PC-3 (cell line): ENCODE data around the gene JUNB. TPM values are rescaled to one million over a fixed set of nuclear protein-coding genes. Genes with fewer than 3 reads are reported as not detected.

Experiments used
- ATAC-seq: fragments of 200-7000 bp; cut with Tn5 transposase; 2 replicates; pipeline ENCODE4 v1.9.1; 2020; ENCODE audit warnings: mild to moderate bottlenecking, moderate library complexity
- BruUV-seq: library from RNA; stranded (reverse); fragments of 400-500 nt; replicated peaks from 2 replicates; lab custom pipeline; 2021; lab: Mats Ljungman, UMichigan
- CTCF ChIA-PET: fragments of 300-600 bp; sonication (Branson Sonifier 250); formaldehyde crosslinking; loops from one replicate; lab custom pipeline; 2022; ENCODE audit warnings: antibody characterized with exemption; lab: Charles Lee
- POLR2A ChIA-PET: fragments of 300-600 bp; sonication (Branson Sonifier 250); formaldehyde crosslinking; loops from one replicate; lab custom pipeline; 2022; ENCODE audit warnings: antibody characterized with exemption; ENCODE audit not compliant: unreplicated experiment; lab: Charles Lee
- DNase-seq: peaks from one replicate; pipeline ENCODE4 v3.0.0-alpha.2; 2015
- H2AFZ ChIP-seq: fragments of 300-600 bp; sonication (generic); 2 replicates; pipeline ENCODE4 v1.6.0; 2016; ENCODE audit warnings: antibody characterized with exemption, low read length
- H3F3A ChIP-seq: fragments of 300-600 bp; sonication (generic); one replicate; pipeline ENCODE4 v1.6.0; 2017; ENCODE audit warnings: antibody characterized with exemption, low read length, control low read depth, mild to moderate bottlenecking; ENCODE audit not compliant: unreplicated experiment
- H3K27ac ChIP-seq: fragments of 300-600 bp; sonication (generic); 2 replicates; pipeline ENCODE4 v1.5.1; 2016; ENCODE audit warnings: mild to moderate bottlenecking, low read length
- H3K27me3 ChIP-seq: fragments of 300-600 bp; sonication (generic); 2 replicates; pipeline ENCODE4 v1.6.1; 2016; ENCODE audit warnings: low read length, mixed read lengths
- H3K36me3 ChIP-seq: fragments of 300-600 bp; sonication (generic); 2 replicates; pipeline ENCODE4 v1.6.1; 2016; ENCODE audit warnings: low read depth, mixed run types, low read length, mixed read lengths
- H3K4me1 ChIP-seq: fragments of 300-600 bp; sonication (generic); 2 replicates; pipeline ENCODE4 v1.5.1; 2016; ENCODE audit warnings: low read length; ENCODE audit not compliant: insufficient read depth
- H3K4me2 ChIP-seq: fragments of 300-600 bp; sonication (generic); 2 replicates; pipeline ENCODE4 v1.6.0; 2016; ENCODE audit warnings: low read length
- H3K4me3 ChIP-seq: fragments of 300-600 bp; sonication (generic); 2 replicates; pipeline ENCODE4 v1.5.1; 2016; ENCODE audit warnings: mild to moderate bottlenecking, low read length, mixed read lengths
- H3K79me2 ChIP-seq: fragments of 300-600 bp; sonication (generic); 2 replicates; pipeline ENCODE4 v1.6.1; 2017; ENCODE audit warnings: low read length, mixed read lengths
- H3K9ac ChIP-seq: fragments of 300-600 bp; sonication (generic); 2 replicates; pipeline ENCODE4 v1.6.0; 2016; ENCODE audit warnings: mild to moderate bottlenecking, low read length
- H3K9me2 ChIP-seq: fragments of 300-600 bp; sonication (generic); replicated peaks from 2 replicates; pipeline ENCODE4 v1.6.1; 2016; ENCODE audit warnings: mixed run types, low read length, mixed read lengths
- H3K9me3 ChIP-seq: fragments of 300-600 bp; sonication (generic); 2 replicates; pipeline ENCODE4 v1.6.1; 2016; ENCODE audit warnings: low read length, mixed read lengths
- H4K20me1 ChIP-seq: fragments of 300-600 bp; sonication (generic); 2 replicates; pipeline ENCODE4 v1.6.1; 2016; ENCODE audit warnings: low read length, mixed read lengths
- EZH2 ChIP-seq: fragments of 300-600 bp; sonication (generic); IDR thresholded peaks from one replicate; pipeline ENCODE4 v1.6.1; 2017; ENCODE audit warnings: antibody characterized with exemption, mild to moderate bottlenecking, low read length; ENCODE audit not compliant: unreplicated experiment
- EZH2phosphoT487 ChIP-seq: fragments of 300-600 bp; sonication (generic); IDR thresholded peaks from 2 replicates; pipeline ENCODE4 v1.6.1; 2018; ENCODE audit warnings: mild to moderate bottlenecking, antibody characterized with exemption, low read length, borderline replicate concordance
- intact Hi-C: fragments of 100-400 bp; cut with micrococcal nuclease; formaldehyde crosslinking; loops from 2 replicates; pipeline ENCODE4 v1.9.0; 2023
- total RNA-seq: library from RNA; depleted of rRNA; stranded (reverse); fragments of >200 nt; gene quantifications from 2 replicates; pipeline ENCODE4 v1.2.3, GENCODE V29; 2014
- TF ChIP-seq, protein P1 (sequence below): fragments of 300-600 bp; sonication (generic); conservative IDR thresholded peaks from 2 replicates; pipeline ENCODE4 v1.5.1; 2017; ENCODE audit warnings: antibody characterized with exemption, low read depth, mild to moderate bottlenecking, low read length

JUNB gene
- total RNA-seq, 1 experiment from 2014 or later: 343 TPM

DNA sequence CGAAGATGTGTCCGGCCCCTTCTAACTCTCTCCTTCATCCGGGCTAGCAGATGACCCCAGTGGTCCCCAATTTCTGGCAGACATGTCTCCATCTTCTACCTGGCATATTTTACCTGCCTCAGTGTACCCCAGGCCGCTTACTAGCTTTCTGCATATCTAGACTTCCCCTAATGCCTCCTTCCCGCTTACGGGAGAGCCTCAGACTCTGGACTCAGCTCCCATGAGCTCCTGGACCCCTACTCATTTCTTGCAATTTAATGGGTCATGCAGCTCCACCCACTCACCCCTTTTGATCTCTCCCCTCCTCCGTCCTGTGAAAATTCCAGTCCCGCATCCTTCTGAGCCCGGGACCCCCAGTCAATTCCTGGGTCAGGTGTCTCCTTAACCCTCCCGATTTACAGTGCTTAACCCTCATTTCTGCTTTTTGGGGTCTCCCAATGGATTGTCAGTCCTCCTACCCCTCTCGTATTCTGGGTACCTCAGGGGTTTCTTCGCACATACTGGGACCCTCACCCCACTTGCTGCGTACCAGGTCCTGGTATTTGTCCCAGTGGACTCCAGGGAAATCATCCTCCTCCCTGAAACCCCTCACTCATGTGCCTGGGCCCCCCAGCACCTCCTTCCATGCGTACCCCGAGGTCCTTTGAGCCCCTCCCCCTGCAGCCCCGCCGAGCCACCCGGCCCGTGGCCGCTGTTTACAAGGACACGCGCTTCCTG, 500 bp upstream of the JUNB start:
- no TSS peak for BruUV-seq
- H3K27me3 ChIP-seq: no peaks in the 10 kb centered on the region
- DNase-seq: peak; percentile 26
- POLR2A ChIA-PET: interaction anchor here (0.6 to 1.4 kb wide), 5 partner anchors 12 to 483 kb away, joined by 3 to 13 read pairs (median 8); partner anchors contain the start of gene FARSA
- intact Hi-C loops: no loop called here
- H3K9me3 ChIP-seq: no peaks in the 10 kb centered on the region
- peaks cover 12% of the 10 kb centered on the region for H3F3A ChIP-seq
- H3K4me1 ChIP-seq: peaks cover 52% of the 10 kb centered on the region
- peaks cover 21% of the 10 kb centered on the region for H3K79me2 ChIP-seq
- CTCF ChIA-PET: interaction anchor here (1.0 to 1.1 kb wide), 2 partner anchors 8 to 33 kb away, joined by 5 read pairs; no protein-coding TSS in a partner anchor
- H3K9me2 ChIP-seq: no peaks in the 10 kb centered on the region
- peak overlapping the region; percentile 70; the same call in 1 of the 2 replicates for H2AFZ ChIP-seq
- peaks cover 16% of the 10 kb centered on the region for H4K20me1 ChIP-seq
- H3K4me3 ChIP-seq: peak overlapping the region; percentile 90
- TF ChIP-seq, protein P1, sequence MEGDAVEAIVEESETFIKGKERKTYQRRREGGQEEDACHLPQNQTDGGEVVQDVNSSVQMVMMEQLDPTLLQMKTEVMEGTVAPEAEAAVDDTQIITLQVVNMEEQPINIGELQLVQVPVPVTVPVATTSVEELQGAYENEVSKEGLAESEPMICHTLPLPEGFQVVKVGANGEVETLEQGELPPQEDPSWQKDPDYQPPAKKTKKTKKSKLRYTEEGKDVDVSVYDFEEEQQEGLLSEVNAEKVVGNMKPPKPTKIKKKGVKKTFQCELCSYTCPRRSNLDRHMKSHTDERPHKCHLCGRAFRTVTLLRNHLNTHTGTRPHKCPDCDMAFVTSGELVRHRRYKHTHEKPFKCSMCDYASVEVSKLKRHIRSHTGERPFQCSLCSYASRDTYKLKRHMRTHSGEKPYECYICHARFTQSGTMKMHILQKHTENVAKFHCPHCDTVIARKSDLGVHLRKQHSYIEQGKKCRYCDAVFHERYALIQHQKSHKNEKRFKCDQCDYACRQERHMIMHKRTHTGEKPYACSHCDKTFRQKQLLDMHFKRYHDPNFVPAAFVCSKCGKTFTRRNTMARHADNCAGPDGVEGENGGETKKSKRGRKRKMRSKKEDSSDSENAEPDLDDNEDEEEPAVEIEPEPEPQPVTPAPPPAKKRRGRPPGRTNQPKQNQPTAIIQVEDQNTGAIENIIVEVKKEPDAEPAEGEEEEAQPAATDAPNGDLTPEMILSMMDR: no peak
- TF ChIP-seq EZH2phosphoT487 (no peak), EZH2 (no peak)
- H3K27ac ChIP-seq: peak overlapping the region; percentile 69
- ATAC-seq: no peak
- H3K4me2 ChIP-seq: peak overlapping the region; percentile 92
- H3K9ac ChIP-seq: peak overlapping the region; percentile 52
- no peaks in the 10 kb centered on the region for H3K36me3 ChIP-seq

DNA sequence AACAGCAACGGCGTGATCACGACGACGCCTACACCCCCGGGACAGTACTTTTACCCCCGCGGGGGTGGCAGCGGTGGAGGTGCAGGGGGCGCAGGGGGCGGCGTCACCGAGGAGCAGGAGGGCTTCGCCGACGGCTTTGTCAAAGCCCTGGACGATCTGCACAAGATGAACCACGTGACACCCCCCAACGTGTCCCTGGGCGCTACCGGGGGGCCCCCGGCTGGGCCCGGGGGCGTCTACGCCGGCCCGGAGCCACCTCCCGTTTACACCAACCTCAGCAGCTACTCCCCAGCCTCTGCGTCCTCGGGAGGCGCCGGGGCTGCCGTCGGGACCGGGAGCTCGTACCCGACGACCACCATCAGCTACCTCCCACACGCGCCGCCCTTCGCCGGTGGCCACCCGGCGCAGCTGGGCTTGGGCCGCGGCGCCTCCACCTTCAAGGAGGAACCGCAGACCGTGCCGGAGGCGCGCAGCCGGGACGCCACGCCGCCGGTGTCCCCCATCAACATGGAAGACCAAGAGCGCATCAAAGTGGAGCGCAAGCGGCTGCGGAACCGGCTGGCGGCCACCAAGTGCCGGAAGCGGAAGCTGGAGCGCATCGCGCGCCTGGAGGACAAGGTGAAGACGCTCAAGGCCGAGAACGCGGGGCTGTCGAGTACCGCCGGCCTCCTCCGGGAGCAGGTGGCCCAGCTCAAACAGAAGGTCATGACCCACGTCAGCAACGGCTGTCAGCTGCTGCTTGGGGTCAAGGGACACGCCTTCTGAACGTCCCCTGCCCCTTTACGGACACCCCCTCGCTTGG, 966 bp downstream of the JUNB start:
- H2AFZ ChIP-seq: no peak overlapping the region; the same call in 1 of the 2 replicates
- TSS peak; percentile 64 for BruUV-seq
- ChIA-PET POLR2A (interaction anchor here (0.7 to 1.4 kb wide), 4 partner anchors 14 to 77 kb away, joined by 3 to 11 read pairs (median 6); no protein-coding TSS in a partner anchor), CTCF (interaction anchor here (0.5 to 1.1 kb wide), 4 partner anchors 14 to 34 kb away, joined by 4 to 8 read pairs (median 5); no protein-coding TSS in a partner anchor)
- H3K79me2 ChIP-seq: peaks cover 21% of the 10 kb centered on the region
- TF ChIP-seq EZH2: no peak
- TF ChIP-seq, protein P1: no peak
- no peak for TF ChIP-seq EZH2phosphoT487
- peaks cover 43% of the 10 kb centered on the region for H3K4me1 ChIP-seq
- H3K9me3 ChIP-seq: no peaks in the 10 kb centered on the region
- H3K9me2 ChIP-seq: no peaks in the 10 kb centered on the region
- no peaks in the 10 kb centered on the region for H3K27me3 ChIP-seq
- peaks cover 16% of the 10 kb centered on the region for H4K20me1 ChIP-seq
- H3K4me3 ChIP-seq: peak overlapping the region; percentile 90
- peak overlapping the region; percentile 89 for H3K9ac ChIP-seq
- ATAC-seq (no peak), DNase-seq (peak; percentile 79)
- no peaks in the 10 kb centered on the region for H3K36me3 ChIP-seq
- intact Hi-C loops: no loop called here
- peaks cover 12% of the 10 kb centered on the region for H3F3A ChIP-seq
- H3K27ac ChIP-seq: peak overlapping the region; percentile 95
- H3K4me2 ChIP-seq: peak overlapping the region; percentile 92
